Hair follicle dermal papilla cell (primary cell): ENCODE results near the gene NAB1. TPM values are rescaled to one million over a fixed set of nuclear protein-coding genes. Genes with fewer than 3 reads are reported as not detected.

Experiments used
- total RNA-seq: library from RNA; depleted of rRNA; stranded (reverse); fragments of >200 nt; gene quantifications from 2 replicates; pipeline ENCODE4 v1.2.3, GENCODE V29; 2012

The NAB1 gene
- total RNA-seq = 40.1 and 51.8 TPM in 2 replicates

DNA sequence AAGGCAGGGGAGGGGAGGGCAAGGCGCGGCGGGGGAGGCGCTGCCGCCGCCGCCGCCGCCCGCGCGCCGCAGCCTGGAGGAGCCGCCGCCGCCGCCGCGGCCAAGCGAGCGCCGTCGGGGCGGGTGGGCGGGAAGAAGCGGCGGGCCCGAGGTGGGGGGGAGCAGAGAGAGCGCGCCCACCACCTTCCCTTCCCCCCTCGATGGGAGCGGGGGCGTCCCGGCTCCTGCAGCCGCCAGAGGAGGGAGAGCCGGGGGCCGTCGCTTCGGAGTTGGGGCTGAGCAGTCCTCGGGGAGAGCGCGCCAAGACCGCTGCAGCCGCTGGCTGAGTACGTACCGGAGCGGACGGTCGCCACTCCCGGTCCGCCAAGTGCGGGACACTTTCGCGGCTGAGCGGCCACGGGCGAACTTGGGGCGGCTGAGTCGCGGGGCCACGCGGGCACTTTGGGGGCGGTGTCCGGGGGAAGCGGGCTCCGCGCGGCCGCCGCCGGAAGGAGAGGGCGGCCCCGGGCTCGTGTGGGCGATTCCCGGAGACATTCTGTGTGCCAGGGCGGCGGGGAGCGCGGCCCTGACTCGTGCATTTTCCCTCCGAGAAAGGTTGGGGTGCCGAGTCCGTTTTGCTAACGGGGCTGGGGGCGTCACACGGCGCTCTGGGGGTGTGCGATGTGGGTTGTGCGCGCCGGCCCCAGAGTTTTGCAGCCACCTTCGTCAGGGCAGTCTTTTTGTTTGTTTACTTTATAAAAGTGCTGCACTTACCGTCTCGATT lies at the start of gene NAB1:
NAB1 (plus strand) TSS at position 49 of the 763 bp plus-strand sequence. CDS start 10,094 bp downstream, outside the sequence.

Other genes starting within 250 kb of the NAB1 start
- 20.8 and 22.2 TPM in 2 replicates for gene MFSD6, start 240.7 kb upstream of the NAB1 start, total RNA-seq
- 5.1 and 7.3 TPM in 2 replicates for gene NEMP2, start 114.4 kb upstream of the NAB1 start, total RNA-seq
- gene GLS, start 231.7 kb downstream of the NAB1 start, total RNA-seq = 514 and 532 TPM in 2 replicates